Vagina (tissue), 2 donors: ENCODE results near the gene UNC13B. TPM values are rescaled to one million over a fixed set of nuclear protein-coding genes. Genes with fewer than 3 reads are reported as not detected.

Experiments used
- DNase-seq, 2 donors: peaks; one replicate each; pipeline ENCODE4 v3.0.0-alpha.2; 2017; ENCODE audit errors: extremely low spot score in 2 of 2
- H3K27ac ChIP-seq: fragments of 200-600 bp; sonication (generic); one replicate; pipeline ENCODE4 v1.5.1; 2019
- H3K27me3 ChIP-seq: fragments of 200-600 bp; sonication (generic); one replicate; pipeline ENCODE4 v1.5.1; 2019
- H3K36me3 ChIP-seq, 2 donors: fragments of 200-600 bp; sonication (generic); one replicate each; pipeline ENCODE4 v1.5.1; 2017 to 2019
- H3K4me1 ChIP-seq: fragments of 200-600 bp; sonication (generic); one replicate; pipeline ENCODE4 v1.5.1; 2019
- H3K4me3 ChIP-seq, 2 donors: fragments of 200-600 bp; sonication (generic); 1 replicate in 1 of 2; 2 replicates in 1 of 2; pipeline ENCODE4 v1.5.1; 2016 to 2019
- H3K9me3 ChIP-seq: fragments of 200-600 bp; sonication (generic); one replicate; pipeline ENCODE4 v1.5.1; 2019
- CTCF ChIP-seq, 3 experiments: fragments of 450-650 bp in 2 of 3; fragments of 200-600 bp in 1 of 3; sonication (generic) in 1 of 3; IDR thresholded peaks; one replicate each; pipeline ENCODE4 v1.5.1; 2017 to 2019; ENCODE audit warnings: antibody characterized with exemption in 3 of 3, mild to moderate bottlenecking in 2 of 3, moderate library complexity in 2 of 3
- POLR2A ChIP-seq, 2 donors: fragments of 450-650 bp; IDR thresholded peaks; one replicate each; pipeline ENCODE4 v1.6.1; 2017; ENCODE audit warnings: antibody characterized with exemption in 2 of 2, mild to moderate bottlenecking in 2 of 2, moderate library complexity in 2 of 2
- POLR2AphosphoS5 ChIP-seq, 2 donors: sonication (generic); formaldehyde crosslinking; IDR thresholded peaks; one replicate each; pipeline ENCODE4 v1.9.0; 2017; ENCODE audit warnings: antibody characterized with exemption in 2 of 2, mild to moderate bottlenecking in 2 of 2, low read depth in 1 of 2; ENCODE audit not compliant: insufficient read depth in 1 of 2
- intact Hi-C: fragments of 100-400 bp; cut with DNase I; formaldehyde crosslinking; loops from one replicate; pipeline ENCODE4 v1.15.1; 2023
- total RNA-seq: library from RNA; depleted of rRNA; stranded (reverse); fragments of >200 nt; gene quantifications from one replicate; pipeline ENCODE4 v1.2.3, GENCODE V29; 2016

UNC13B gene
- total RNA-seq, 1 donor from 2014 or later = 20.4 TPM

GRCh38 chr9:35257986-35258659 lies 96.3 kb downstream of the UNC13B start:
- Histone ChIP-seq H3K4me1 (no peaks in the 10 kb centered on the region), H3K36me3 (no peaks in the 10 kb centered on the region), H3K27me3 (no peaks in the 10 kb centered on the region), H3K27ac (no peak overlapping the region), H3K9me3 (no peaks in the 10 kb centered on the region), H3K4me3 (no peak overlapping the region)
- intact Hi-C loops = no loop called here
- no peak for DNase-seq
- TF ChIP-seq POLR2AphosphoS5 (IDR thresholded peaks at IDR 0.05; ENCODE audit: insufficient read depth in 1 of 2, low read depth in 1 of 2) (no peak), POLR2A (IDR thresholded peaks at IDR 0.05) (no peak), CTCF (IDR thresholded peaks at IDR 0.05) (no peak)

- H3K9me3 ChIP-seq = no peaks in the 10 kb centered on the region
- H3K36me3 ChIP-seq = no peaks in the 10 kb centered on the region
- no peak overlapping the region for H3K27ac ChIP-seq
- no peak overlapping the region for H3K4me3 ChIP-seq
- H3K4me1 ChIP-seq = no peaks in the 10 kb centered on the region
- DNase-seq = no peak
- H3K27me3 ChIP-seq = no peaks in the 10 kb centered on the region
- intact Hi-C loops = no loop called here
- peak in 1 of 2 donors; percentile 43 for TF ChIP-seq POLR2AphosphoS5 (IDR thresholded peaks at IDR 0.05; ENCODE audit: insufficient read depth in 1 of 2, low read depth in 1 of 2)
- peak in 2 of 3 experiments; percentile 29 to 39 for TF ChIP-seq CTCF (IDR thresholded peaks at IDR 0.05)
- TF ChIP-seq POLR2A (IDR thresholded peaks at IDR 0.05) = no peak
Measured at GRCh38 chr9:35258660-35259474, 97.1 kb downstream of the UNC13B start.

GRCh38 chr9:35260186-35260585 lies 98.4 kb downstream of the UNC13B start:
- intact Hi-C loops = no loop called here
- no peaks in the 10 kb centered on the region for H3K36me3 ChIP-seq
- no peaks in the 10 kb centered on the region for H3K27me3 ChIP-seq
- H3K4me3 ChIP-seq = no peak overlapping the region
- no peaks in the 10 kb centered on the region for H3K9me3 ChIP-seq
- no peak overlapping the region for H3K27ac ChIP-seq
- H3K4me1 ChIP-seq = no peaks in the 10 kb centered on the region
- DNase-seq = no peak
- TF ChIP-seq CTCF (IDR thresholded peaks at IDR 0.05) (no peak), POLR2AphosphoS5 (IDR thresholded peaks at IDR 0.05; ENCODE audit: insufficient read depth in 1 of 2, low read depth in 1 of 2) (no peak)

GRCh38 chr9:35262064-35262463 lies 100.3 kb downstream of the UNC13B start:
- Histone ChIP-seq H3K4me1 (no peaks in the 10 kb centered on the region), H3K9me3 (no peaks in the 10 kb centered on the region), H3K4me3 (no peak overlapping the region), H3K27ac (no peak overlapping the region), H3K27me3 (no peaks in the 10 kb centered on the region), H3K36me3 (no peaks in the 10 kb centered on the region)
- intact Hi-C loops = no loop called here
- no peak for DNase-seq
- no peak for TF ChIP-seq CTCF (IDR thresholded peaks at IDR 0.05)
- TF ChIP-seq POLR2AphosphoS5 (IDR thresholded peaks at IDR 0.05; ENCODE audit: insufficient read depth in 1 of 2, low read depth in 1 of 2) = no peak
- TF ChIP-seq POLR2A (IDR thresholded peaks at IDR 0.05) = no peak

- DNase-seq = no peak
- no peaks in the 10 kb centered on the region for H3K9me3 ChIP-seq
- no peak for TF ChIP-seq POLR2A (IDR thresholded peaks at IDR 0.05)
- TF ChIP-seq POLR2AphosphoS5 (IDR thresholded peaks at IDR 0.05; ENCODE audit: insufficient read depth in 1 of 2, low read depth in 1 of 2) = no peak
- no peak for TF ChIP-seq CTCF (IDR thresholded peaks at IDR 0.05)
- H3K27ac ChIP-seq = no peak overlapping the region
- H3K4me3 ChIP-seq = no peak overlapping the region
- intact Hi-C loops = no loop called here
- H3K27me3 ChIP-seq = no peaks in the 10 kb centered on the region
- no peaks in the 10 kb centered on the region for H3K4me1 ChIP-seq
- H3K36me3 ChIP-seq = no peaks in the 10 kb centered on the region
Measured at GRCh38 chr9:35267710-35268109, 105.9 kb downstream of the UNC13B start.
